Stimulated activated CD4-positive, alpha-beta T cell treated with anti-CD3 and anti-CD28 coated beads, TNF-alpha, amount 100 ng/mL, for 1 hour (primary cell): Measurements from ENCODE around the gene KRTAP5-9.
"Not testable (repeated sequence)": the region's sequence is repeated elsewhere in the genome, so short reads cannot be mapped to it uniquely, and the experiment has no call there.

ENCODE experiments used
- DNase-seq, 3 donors: peaks; one replicate each; pipeline ENCODE4 v3.0.0-alpha.2; 2020; ENCODE audit warnings: low read depth in 3 of 3, low spot score in 1 of 3

The KRTAP5-9 gene

GRCh38 chr11:71534711-71535608 is 13.3 kb upstream of the KRTAP5-9 start:
- not testable (repeated sequence) for DNase-seq

GRCh38 chr11:71535825-71536224 is 12.4 kb upstream of the KRTAP5-9 start:
- DNase-seq: no peak

- DNase-seq: no peak
Observed at GRCh38 chr11:71537537-71537936, 10.7 kb upstream of the KRTAP5-9 start.

DNA sequence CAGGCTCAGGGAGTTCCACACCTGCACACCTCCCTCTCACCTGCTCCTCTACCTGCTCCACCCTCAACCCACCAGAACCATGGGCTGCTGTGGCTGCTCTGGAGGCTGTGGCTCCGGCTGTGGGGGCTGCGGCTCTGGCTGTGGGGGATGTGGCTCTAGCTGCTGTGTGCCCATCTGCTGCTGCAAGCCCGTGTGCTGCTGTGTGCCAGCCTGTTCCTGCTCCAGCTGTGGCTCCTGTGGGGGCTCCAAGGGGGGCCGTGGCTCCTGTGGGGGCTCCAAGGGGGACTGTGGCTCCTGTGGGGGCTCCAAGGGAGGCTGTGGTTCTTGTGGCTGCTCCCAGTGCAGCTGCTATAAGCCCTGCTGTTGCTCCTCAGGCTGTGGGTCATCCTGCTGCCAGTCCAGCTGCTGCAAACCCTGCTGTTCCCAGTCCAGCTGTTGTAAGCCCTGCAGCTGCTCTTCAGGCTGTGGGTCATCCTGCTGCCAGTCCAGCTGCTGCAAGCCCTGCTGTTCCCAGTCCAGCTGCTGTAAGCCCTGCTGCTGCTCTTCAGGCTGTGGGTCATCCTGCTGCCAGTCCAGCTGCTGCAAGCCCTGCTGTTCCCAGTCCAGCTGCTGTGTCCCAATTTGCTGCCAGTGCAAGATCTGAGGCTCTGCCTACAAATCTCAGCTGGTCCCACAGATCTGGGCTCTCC is 10.1 kb upstream of the KRTAP5-9 start, which contains the start of gene KRTAP5-8:
Gene KRTAP5-8, plus strand, starts transcription at position 49 of the 689 bp plus-strand sequence. Its CDS starts 31 bp downstream, at position 80.
- not testable (repeated sequence) for DNase-seq

- DNase-seq: no peak
Observed at GRCh38 chr11:71538666-71538990, 9.6 kb upstream of the KRTAP5-9 start.

DNA sequence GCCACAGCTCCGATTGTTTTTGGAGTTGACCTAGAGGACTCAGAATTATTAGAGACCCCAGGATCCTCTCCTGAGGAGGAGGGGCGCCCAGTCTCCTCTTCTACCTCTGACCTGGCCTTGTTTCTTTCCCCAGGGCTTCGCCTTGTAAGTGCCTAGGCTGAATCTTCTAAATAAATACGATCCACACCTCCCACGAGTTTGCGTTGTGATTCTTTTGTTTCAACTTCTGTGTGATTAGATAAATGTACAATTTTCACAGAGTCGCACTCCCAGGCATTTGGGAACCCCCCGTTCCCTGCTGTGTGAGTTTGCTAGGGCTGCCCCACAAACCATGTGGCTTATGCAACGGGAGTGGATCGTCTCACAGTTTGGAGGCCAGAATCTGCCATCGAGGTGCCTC is 9.2 kb upstream of the KRTAP5-9 start:
- DNase-seq: no peak

GRCh38 chr11:71539971-71540370 is 8.2 kb upstream of the KRTAP5-9 start:
- not testable (repeated sequence) for DNase-seq

GRCh38 chr11:71540521-71541304 is 7.5 kb upstream of the KRTAP5-9 start:
- not testable (repeated sequence) for DNase-seq

DNA sequence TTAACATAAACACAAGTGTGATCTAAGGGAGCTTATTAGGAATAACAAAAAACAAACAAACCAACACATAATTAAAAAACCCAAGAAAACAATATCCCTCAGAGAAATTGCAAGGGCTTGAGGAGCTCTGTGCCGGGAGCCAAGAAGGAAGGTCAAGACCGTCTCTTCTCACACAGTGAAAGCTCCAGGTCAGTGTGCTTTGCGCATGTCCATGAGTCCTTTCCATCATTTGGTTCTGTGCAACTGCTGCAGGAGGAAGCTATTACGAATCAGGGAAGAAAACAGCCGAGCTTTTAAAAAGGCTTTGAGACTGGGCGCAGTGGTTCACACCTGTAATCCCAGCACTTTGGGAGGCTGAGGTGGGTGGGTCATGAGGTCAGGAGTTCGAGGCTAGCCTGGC is 5.8 kb upstream of the KRTAP5-9 start:
- no peak for DNase-seq

DNA sequence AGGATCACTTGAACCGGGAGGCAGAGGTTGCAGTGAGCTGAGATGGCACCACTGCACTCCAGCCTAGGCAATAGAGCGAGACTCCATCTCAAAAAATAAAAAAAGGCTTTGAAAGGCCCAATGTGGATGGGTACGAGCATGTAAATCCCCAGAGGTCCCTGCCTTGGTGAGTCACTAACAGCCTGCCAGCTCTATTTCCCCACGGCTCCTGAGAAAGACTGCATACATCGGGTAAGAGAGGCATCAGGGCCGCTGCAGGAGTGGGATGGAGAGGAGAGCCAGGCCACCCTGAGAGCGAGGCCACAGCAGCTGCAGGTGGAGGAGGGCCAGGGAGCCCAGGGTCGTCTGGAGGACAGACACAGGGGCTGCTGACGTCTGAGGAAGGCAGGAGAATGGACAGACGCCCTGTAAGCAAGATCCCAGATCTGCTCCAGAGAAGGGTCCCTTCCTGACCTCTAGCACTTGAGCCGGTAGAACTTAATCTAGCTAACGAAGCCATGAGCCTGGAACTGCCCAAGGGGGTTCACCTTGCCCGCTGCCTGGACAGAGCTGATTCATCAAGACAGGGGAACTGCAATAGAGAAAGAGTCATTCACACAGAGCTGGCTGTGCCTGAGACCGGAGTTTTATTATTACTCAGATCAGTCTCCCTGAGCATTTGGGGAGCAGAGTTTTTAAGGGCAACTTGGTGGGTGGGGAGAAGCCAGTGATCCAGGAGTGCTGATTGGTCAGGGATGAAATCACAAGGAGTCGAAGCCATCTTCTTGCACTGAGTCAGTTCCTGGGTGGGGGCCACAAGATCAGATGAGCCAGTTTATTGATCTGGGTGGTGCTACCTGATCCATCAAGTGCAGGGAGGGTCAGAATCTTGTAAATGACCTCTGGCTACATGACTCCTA is 5.1 kb upstream of the KRTAP5-9 start:
- no peak for DNase-seq

- no peak for DNase-seq
Observed at GRCh38 chr11:71543866-71544265, 4.4 kb upstream of the KRTAP5-9 start.

DNA sequence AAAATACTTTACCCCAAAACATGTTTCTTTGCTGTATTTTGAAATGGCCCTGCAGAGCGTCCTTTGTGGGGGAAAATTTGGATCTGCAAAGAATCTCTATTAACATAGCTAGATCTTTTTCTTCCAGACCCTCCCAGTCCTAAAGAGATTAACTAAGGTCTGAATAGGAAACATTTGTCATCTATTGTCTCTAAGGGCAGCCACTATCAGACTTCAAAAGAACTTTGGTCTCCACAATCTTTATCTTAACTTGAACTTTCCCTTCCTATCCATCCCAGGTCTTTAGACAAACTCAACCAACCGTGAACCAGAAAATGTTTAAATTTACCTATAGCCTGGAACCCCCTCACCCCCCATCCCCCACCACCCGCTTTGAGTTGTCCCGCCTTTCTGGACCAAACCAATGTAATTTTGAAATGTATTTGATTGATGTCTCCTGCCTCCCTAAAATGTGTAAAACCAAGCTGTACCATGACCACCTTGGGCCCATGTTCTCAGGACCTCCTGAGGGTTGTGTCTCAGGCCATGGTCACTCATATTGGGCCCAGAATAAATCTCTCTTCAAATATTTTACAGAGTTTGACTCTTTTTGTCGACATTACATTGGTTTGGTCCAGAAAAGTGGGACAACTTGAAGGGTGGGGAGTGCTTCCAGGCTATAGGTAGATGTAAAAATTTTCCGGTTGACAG is 3.5 kb upstream of the KRTAP5-9 start:
- no peak for DNase-seq

DNA sequence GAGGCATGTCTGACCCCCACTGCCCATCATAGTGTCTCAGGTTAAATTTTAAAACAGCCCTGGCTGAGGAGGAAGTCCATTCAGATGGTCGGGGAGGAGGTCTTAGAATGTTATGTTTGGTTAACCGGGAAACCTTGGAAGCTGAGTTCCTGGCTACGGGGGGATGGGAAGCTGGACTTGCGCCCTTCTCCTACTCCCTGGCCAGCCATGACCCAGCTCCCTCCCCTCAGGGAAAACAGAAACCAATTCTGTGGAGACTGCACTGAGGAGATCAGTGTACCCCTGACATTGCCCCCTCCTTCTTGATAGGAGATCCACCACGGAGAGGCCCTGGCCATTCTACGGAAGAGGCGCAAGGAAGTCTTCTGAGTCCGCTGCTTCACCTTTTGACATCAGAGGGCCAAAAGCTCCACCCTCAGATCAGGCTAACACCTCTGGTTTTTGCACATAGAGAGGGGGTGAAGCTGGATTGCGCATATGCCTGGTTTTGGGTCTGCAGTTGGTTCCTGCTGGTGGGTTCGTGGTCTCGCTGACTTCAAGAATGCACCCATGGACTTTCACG is 2.7 kb upstream of the KRTAP5-9 start:
- no peak for DNase-seq

DNA sequence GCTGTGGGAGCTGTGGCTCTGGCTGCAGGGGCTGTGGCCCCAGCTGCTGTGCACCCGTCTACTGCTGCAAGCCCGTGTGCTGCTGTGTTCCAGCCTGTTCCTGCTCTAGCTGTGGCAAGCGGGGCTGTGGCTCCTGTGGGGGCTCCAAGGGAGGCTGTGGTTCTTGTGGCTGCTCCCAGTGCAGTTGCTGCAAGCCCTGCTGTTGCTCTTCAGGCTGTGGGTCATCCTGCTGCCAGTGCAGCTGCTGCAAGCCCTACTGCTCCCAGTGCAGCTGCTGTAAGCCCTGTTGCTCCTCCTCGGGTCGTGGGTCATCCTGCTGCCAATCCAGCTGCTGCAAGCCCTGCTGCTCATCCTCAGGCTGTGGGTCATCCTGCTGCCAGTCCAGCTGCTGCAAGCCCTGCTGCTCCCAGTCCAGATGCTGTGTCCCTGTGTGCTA is 514 bp downstream of the KRTAP5-9 start:
- no peak for DNase-seq

DNA sequence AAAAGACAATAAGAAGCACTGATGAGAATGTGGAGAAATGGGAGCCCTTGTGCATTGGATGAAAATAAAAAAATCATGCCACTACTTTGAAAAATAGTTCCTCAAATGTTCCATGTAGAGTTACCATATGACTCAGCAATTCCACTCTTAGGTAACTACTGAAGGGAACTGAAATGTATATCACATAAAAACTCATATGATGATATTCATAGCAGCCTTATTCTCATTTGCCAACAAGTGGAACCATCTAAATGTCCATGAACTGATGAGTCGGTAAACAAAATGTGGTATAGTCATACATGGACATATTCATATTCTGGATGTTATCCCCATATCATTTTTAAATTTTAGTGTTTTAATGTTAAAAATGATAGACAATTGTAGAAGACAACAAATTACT is 3.5 kb downstream of the KRTAP5-9 start:
- DNase-seq: no peak

- DNase-seq: no peak
Observed at GRCh38 chr11:71554996-71555395, 6.8 kb downstream of the KRTAP5-9 start.

- no peak for DNase-seq
Observed at GRCh38 chr11:71555508-71555907, 7.3 kb downstream of the KRTAP5-9 start.

- no peak for DNase-seq
Observed at GRCh38 chr11:71556018-71556417, 7.8 kb downstream of the KRTAP5-9 start.

DNA sequence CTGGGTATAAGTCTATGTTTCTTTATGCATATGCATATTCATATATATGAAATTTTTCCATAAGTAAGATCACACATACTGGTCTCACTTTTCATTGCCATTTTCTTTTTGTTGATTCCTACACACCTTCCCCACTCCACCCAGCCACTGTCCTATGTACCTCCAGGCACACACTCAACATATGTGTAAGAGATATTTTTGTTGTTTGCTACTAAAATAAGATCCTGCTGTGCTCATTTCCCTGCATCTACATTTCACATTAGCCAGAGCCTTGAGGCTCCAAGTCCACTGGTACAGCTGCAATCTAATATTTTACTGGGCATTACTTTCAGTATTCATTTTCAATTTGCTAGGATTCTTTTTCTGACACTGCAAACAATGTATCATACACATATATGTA is 9.0 kb downstream of the KRTAP5-9 start:
- no peak for DNase-seq

DNA sequence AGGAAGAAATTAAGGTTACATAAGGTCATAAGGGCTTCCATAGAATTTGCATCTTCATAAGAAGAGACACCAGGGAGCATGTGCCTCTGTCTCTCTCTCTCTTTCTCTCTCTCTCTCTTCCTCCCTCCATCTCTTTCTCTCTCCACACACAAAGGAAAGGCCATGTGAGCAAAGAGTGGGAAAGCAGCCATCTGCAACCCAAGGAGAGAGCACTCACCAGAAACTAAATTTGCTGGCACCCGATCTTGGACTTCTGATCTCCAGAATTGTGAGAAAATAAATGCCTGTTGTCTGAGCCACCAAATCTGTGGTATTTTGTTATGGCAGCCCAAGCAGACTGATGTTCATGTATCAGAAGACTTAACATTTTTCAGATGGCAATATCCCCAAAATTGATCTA is 10.8 kb downstream of the KRTAP5-9 start:
- DNase-seq: no peak
